ENCODE data around the gene PALLD.
"Not testable (repeated sequence)": the region's sequence is repeated elsewhere in the genome, so short reads cannot be mapped to it uniquely, and the experiment has no call there.

PALLD gene

GRCh38 chr4:168797194-168797593 is 300.3 kb downstream of the PALLD start:
- DNase-seq (ENCODE audit: low read depth): no peak

GRCh38 chr4:168797738-168798375 is 301.0 kb downstream of the PALLD start:
- no peak for DNase-seq (ENCODE audit: low read depth)

DNA sequence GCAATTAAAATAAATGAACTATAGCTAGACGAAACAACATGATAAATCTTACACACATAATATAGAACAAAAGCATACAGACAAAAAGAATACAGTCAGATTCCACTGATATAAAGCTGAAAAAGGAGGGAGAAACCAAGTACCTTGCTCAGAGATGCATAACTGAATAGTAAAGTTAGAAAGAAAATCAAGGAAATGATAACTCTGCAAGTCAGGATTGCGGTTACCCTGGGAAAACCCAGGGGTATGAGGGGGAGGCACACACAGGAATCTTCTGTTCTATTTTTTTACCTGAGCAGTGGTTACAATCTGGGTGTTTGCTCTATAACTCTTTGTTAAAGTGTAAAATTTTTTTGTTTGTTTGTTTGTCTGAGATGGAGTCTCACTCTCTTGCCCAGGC is 304.1 kb downstream of the PALLD start:
- no peak for DNase-seq (ENCODE audit: low read depth)

DNA sequence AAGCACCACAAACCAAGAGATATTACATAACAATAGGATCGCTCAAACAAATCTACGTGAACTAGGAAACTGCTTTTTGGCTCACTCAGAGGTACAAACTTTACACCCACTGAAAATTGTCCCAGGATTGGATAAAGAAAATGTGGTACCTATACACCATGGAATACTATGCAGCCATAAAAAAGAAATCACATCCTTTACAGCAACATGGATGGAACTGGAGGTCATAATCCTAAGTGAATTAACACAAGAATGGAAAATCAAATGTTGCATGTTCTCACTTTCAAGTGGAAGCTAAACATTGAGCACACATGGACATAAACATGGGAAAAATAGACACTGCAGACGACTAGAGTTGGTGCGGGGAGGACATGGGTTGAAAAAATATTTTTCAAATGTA is 305.4 kb downstream of the PALLD start:
- no peak for DNase-seq (ENCODE audit: low read depth)

- not testable (repeated sequence) for DNase-seq (ENCODE audit: low read depth)
These were observed 306.2 kb downstream of the PALLD start for GRCh38 chr4:168803052-168803451.

DNA sequence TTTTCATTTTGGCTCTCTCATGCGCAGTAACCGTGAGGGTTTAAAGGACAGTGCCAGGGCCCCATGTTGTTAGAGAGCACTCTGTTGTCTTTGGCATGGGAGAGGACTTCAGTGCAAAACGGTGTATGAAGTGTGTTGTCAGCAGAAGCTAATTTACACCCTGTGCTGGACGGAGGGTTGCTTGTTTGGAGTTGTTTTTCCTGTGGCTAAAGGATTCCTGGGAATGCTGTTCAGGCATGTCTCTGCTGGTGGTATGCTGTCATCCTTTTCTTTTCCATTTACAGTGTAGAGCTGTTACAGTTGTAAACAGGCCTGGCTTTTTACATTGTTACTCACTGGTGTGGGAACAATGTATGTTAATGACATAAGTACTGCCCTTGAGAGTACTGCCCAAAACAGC is 306.9 kb downstream of the PALLD start:
- no peak for DNase-seq (ENCODE audit: low read depth)

GRCh38 chr4:168804146-168804545 is 307.3 kb downstream of the PALLD start:
- no peak for DNase-seq (ENCODE audit: low read depth)

GRCh38 chr4:168805341-168805740 is 308.5 kb downstream of the PALLD start:
- DNase-seq (ENCODE audit: low read depth): no peak

DNA sequence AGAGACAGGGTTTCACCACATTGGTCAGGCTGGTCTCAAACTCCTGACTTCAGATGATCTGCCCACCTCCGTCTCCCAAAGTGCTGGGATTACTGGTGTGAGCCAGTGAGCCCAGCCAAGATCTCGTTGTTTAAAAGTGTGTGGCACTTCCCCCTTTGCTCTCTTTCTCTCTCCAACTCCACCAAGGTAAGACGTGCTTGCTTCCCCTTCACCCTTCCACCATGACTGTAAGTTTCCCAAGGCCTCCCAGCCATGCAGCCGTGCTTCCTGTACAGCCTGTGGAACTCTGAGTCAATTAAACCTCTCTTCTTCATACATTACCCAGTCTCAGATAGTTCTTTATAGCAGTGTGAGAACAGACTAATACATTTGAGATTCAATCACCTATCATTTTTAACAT is 309.4 kb downstream of the PALLD start:
- DNase-seq (ENCODE audit: low read depth): not testable (repeated sequence)

DNA sequence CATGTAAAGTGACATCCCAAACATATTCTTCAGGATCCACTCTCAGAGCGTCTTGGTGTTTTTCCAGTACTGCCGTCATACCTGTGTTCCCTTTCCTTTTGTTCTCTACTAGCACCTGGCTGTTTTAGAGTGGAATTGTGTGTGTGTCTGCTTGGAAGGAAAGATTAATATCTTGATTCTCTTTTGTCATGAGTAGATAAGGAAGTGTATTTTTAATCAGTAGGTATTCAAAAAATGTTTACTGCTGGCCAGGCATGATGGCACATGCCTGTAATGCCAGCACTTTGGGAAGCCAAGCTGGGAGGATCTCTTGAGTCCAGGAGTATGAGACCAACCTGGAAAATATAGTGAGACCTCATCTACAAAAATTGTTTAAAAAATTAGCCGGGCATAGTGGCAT is 314.4 kb downstream of the PALLD start:
- no peak for DNase-seq (ENCODE audit: low read depth)

DNA sequence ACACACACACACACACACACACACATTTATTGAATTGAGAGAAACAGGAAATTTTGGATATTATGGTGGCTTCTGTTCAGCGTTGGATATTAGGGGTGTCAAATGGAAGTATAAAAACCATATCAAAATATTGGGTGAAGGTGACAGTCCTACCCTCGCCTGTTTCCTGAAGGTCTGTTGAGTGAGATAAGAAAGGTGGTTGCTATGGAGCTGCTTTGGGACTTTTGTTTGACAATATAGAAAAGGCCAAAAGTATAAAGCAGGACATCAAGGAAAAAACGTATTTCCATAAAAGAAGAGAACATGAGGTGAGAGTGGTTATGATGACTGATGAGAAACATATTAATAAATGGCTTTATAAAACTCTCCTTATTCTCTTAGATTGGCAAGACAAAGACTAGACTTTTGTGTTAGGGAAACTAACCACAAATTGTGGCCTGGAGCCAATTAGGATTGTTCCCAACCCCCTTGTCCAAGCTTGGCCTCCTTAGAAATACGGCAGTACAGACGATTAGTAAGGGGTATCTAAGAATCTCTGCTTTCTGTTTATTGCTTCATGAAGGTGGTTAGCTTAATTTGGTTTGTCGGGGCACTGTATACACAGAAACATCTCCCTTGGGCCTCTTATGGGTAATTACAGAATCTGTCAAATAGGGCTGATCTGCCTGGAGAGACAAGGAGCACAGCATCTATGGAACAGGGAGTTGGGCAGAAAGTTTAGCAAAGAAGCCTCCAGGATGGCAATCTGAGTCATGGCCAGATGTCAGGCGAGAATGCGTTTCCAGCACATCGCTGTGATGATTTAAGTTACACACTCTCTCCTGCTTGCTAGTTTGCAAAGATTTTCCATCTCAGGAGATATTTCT is 315.2 kb downstream of the PALLD start:
- no peak for DNase-seq (ENCODE audit: low read depth)

DNA sequence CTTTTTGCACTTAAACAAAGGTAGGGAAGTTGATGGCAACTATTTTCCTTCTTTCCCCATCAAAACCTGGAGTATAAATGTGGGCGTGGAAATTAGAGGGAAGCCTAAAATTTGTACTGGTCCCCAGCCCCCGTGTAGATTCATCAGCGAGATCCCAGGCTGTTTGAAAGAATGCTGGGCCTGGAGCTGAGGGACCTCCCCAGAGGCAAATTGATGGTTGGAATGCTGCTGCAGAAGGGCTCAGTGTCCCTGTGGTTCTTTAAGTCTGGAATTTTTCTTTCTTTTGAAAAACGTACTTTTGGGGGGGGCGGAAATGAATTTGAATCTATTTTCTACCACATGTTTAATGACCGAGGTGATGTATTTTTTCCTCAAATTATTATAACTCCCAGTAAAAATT is 316.0 kb downstream of the PALLD start:
- no peak for DNase-seq (ENCODE audit: low read depth)

GRCh38 chr4:168813890-168814289 is 317.0 kb downstream of the PALLD start:
- DNase-seq (ENCODE audit: low read depth): no peak

DNA sequence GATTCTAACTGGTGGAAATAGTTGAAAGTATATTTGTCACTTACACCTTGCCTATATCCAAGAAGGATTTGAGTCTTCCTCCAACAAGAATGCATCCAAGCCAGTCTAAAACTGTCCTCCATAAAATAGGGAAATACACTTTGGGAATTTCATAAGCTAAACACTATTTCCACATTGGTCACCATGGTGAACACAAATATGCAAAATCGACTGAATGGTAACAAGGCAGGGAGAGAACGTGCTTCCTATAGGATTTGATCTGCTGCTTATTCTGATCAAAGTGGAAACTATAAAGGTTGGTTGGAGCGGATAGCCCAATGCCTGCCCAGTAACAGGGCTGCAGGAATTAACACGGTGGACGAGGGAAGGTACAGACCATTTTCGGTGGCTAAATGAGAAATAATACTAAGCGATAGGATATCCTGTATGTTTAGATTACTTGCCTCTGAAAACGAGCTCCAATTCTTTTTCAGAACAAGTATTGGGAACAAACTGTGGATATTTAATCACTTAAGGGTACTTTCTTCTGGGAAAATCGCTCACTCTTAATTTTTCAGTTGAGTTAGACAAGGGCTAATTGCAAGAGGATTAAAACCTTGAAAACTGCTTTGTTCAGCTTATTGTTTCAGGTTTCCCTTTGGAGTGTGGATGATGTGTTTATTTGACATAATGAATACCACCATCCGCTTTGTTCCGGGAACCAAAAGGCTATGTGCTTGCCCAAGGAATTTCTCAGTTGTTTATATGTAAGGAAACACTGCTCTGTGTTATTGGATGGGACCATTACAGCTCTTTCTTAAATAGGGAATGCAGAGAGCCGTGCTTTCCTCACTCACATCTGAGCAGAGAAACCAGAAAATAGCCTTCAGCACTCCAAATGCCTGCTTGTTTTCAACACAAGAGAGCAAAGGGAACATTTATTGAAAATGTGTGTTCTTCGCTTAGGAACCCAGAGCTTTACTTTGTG is 318.8 kb downstream of the PALLD start:
- no peak for DNase-seq (ENCODE audit: low read depth)

DNA sequence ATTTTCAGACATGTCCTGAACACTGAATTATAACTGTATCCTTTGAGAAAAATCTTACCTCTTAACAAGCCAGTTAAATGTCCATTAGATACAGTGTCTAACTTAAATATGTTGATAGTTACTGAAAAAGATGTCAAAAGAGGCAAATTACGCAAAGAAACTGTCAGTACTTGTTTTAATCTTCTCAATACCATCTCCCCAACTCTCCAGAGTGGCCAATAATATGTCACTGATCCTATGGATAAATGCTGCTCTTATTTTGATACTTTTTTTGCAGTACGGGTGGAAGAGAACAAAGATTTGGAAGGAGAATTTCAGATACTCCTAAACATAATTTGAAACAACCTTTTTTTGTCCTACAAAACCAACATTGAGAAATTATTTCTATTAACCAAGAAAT is 320.5 kb downstream of the PALLD start:
- DNase-seq (ENCODE audit: low read depth): no peak

GRCh38 chr4:168822481-168822880 is 325.6 kb downstream of the PALLD start:
- DNase-seq (ENCODE audit: low read depth): no peak

DNA sequence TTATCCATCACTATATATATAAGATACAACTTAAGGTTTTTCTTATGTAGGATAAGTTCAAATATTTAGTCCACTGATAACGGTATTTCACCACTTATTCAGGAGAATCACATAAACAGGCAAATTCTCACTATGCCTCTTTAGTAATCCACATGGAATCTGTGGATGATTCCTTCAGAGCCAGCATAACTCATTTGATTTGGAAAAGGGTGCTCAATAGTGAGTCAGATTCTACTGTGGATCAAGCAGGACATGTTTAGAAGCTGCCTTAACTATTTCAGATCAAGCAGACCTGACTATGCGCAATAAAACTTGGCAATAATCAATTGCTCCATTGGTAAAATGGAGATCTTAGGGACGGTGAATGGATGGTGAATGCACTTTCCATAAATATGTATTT is 329.1 kb downstream of the PALLD start:
- DNase-seq (ENCODE audit: low read depth): no peak

DNA sequence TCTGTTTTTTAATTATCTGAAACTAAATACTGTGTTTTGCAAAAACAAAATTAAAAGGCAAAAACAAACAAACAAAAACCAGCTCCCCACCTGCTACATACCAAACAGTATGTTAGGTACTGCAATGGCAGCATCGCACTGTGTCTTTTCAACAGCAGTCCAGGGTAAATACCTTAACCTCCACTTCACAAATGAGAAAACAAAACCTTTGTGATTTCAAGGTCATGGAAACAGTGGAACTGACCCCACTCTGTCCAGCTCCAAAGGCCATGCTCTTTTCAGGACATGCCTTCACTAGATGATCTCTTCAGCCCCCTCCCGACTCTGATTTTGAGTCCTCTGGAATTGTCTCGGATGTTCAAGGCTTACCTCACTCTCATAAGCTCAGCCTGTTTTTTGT is 329.8 kb downstream of the PALLD start:
- no peak for DNase-seq (ENCODE audit: low read depth)

DNA sequence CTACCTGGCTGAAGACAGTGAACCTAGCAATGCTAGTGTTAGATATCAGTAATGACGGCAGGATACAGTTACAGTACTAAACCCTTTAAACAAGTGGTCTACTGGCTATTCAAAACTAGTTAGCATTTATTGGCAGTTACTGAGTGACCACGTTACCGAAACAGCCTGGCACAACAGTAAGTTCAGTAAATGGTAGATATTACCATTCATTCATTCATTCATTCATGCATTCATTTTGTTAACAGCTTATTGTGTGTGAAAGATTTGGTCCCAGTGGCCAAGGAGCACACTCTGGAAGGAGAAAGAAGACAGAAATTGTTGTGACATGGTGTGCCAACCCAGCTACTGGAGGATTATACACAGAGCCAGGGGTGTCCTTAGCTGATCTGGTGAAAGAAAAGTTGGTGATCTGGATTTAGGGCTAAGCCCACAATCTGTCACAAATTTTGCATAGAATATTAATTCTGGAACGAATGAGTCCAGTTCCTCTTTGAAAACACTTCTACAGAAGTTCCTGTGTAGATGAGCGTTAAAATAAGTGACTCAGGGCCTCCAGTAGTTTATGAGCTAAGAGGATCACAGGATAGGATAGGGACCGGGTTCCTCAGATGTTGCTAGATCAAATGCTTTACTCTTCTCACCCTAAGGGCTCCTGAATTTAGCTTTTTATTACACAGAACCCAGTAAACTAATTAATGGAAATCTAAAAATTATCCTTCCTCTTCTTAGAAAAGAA is 334.1 kb downstream of the PALLD start:
- no peak for DNase-seq (ENCODE audit: low read depth)

- no peak for DNase-seq (ENCODE audit: low read depth)
These were observed 334.7 kb downstream of the PALLD start for GRCh38 chr4:168831585-168831918.

DNA sequence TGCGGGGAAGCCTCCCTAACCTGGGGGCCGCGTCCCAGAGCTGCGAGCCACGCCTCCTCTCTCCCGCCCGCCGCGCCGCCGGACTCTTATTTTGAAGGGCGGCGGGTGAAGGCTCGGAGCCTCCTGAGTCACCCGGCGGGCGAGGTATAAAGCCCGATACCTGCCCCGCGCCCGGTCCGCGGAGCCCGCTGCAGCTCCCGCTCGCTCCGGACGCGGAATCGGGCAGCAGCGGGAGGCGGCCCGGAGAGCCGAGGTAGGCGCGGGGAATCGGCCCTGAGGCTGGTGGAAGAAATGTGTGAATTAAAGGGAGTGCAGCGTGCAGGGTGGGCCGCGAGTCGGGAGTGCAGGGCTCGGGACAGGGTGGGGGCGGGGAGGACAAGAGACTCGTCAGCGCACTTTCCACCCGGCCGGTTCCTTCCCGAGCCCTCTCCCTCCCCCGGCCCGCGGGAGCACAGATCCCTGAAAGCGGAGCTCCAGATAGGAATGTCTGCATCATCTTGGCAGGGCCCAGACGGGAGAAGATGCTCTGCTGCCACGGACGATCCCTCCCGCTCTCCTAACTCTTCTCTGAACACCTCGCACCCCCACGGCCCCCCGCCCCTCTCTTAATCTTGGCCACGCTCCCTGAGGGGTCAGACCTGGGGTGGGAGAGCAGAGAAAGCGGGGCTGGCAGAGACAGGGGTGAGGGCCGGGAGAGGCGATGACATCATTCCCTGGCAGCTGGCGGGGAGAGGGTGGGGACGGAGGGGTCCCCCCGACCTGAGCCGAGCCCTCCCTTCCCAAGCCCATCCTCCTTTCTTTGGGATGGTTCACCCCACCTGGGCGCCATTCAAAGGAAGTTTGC is 335.3 kb downstream of the PALLD start:
- no peak for DNase-seq (ENCODE audit: low read depth)
